ENCODE measurements around the gene PRR13.
"Not testable (repeated sequence)": the region's sequence is repeated elsewhere in the genome, so short reads cannot be mapped to it uniquely, and the experiment has no call there.

Gene PRR13

GRCh38 chr12:53439582-53439981 is 2.0 kb upstream of the PRR13 start:
- not testable (repeated sequence) for DNase-seq

GRCh38 chr12:53443955-53444354 is 2.4 kb downstream of the PRR13 start:
- no peak for DNase-seq

DNA sequence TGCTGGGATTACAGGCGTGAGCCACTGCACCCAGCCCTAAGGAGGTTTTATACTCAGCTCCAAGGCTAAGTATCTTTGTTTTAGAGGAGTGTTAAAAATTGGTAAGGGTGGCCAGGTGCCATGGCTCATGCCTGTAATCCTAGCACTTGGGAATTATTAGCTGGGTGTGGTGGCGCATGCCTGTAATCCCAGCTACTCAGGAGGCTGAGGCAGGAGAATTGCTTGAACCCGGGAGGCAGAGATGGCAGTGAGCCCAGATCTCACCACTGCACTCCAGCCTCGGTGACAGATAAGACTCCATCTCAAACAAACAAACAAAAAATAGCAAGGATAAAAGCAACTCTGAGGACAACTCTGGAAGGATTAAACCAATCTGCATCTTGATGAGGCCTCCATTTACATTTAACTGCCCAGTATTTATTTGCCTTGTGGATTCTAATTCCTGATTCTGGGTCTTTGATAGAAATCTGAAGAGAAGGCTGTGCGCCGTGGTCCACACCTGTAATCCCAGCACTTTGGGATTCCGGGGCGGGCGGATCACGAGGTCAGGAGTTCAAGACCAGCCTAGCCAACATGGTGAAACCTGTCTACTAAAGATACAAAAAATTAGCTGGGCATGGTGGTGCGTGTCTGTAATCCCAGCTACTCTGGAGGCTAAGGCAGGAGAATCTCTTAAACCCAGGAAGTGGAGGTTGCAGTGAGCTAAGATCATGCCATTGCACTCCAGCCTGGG is 3.2 kb downstream of the PRR13 start:
- DNase-seq: not testable (repeated sequence)

- DNase-seq: no peak
Measured at GRCh38 chr12:53450936-53451335, 9.4 kb downstream of the PRR13 start.

DNA sequence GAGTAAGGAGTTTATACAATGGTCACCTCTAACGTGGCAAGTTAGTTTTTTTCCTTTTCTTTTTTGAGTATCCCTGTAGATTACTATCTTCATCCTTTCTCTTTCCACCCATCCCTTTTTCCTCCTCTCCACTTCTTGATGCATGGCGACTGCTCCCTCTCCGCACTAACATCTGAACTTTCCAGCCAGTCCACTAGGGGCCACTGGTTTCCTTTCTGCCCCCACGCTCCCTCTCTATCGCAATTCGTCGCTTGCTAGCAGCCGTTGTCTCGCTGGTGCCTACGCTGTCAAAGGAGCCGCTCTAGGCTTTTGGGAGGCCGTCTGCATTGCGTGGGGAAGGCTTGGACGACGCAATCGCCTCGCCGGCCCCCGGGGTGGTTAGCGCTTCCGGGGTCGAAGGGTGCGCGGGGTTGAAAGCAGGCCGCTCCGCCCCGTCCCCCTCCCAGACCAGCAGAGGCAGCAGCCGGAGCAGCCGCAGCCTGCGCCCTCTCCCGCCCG is 10.2 kb downstream of the PRR13 start, which contains the start of gene PCBP2:
Gene PCBP2, plus strand, starts transcription at position 442 of the 498 bp plus-strand sequence. CDS start 2,699 bp downstream, outside the sequence.
- DNase-seq: peak; percentile 100

DNA sequence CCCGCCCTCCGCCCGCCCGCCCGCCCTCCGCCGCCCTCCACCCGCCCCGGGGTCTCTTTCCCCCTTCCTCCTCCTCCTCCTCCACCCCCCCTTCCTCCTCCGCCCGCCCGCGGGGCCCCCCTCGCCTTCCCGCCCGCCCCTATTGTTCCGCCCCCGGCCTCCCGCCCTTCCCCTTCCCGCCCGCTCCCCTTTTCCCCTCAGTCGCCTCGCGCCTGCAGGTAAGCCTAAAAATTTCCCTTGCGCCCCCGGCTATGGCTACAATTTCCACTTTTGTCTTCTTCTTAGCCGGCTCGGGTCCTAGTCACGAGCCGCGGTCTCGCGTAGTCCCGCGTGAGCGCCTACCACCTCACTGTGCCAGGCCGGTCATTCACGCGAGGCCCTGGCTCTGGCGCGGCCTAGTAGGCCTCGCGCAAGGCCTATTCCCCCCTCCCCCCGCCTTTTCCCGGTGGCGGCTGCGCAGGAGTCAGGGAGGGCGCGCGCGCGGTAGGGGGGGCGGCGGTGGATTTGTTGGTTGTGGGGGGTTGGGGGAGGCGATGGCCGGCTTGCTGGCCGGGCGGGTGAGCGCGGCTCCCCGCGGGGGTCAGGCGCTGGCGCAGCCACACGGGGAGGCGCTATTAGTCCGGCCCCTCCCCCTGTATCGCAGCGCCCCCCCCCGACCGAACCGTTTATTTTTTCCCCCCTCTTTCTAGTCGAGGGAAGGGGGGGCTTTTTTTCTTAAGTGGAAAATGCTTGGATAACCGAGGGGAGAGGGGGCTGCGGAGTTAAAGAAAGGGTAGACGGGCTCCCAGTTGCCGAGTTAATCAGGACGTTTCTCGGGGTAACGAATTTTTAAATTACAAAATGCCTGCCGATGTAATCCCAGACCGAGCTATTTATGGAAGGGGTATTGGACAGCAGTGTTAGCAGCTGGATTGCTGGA is 10.9 kb downstream of the PRR13 start:
- peak; percentile 90 for DNase-seq

DNA sequence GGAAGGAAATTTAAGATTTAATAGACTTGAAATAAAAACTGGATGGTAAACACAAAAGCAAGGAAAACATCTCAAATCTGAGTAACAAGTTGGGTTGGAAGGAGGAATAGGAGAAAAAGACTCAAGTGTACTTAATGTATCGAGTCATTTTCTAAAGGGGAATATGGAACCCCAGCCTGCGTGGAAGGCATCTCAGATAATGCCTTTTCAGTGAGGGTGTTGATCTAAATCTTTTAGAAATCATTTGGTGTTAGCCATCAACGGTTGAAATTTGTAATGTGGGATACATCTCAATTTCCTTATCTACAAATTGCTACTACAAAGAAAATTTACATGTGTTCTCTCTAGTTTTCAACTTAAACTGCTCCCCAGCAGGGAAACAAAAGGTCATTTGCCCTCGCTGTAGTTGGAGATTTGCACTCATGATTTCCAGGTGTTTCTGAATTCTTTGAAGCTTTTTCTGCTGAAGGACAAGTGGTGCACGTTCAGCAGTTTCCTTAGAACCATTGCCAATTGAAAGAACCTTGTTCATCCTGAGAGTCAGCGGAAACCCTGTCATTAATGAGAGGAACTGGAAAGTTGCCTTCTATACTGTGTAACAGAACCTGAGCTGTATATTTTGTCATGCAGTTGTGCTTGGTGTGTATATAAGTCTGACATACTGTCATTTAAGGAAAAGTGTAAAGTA is 12.6 kb downstream of the PRR13 start:
- DNase-seq: no peak

- DNase-seq: no peak
Measured at GRCh38 chr12:53454707-53455106, 13.2 kb downstream of the PRR13 start.

DNA sequence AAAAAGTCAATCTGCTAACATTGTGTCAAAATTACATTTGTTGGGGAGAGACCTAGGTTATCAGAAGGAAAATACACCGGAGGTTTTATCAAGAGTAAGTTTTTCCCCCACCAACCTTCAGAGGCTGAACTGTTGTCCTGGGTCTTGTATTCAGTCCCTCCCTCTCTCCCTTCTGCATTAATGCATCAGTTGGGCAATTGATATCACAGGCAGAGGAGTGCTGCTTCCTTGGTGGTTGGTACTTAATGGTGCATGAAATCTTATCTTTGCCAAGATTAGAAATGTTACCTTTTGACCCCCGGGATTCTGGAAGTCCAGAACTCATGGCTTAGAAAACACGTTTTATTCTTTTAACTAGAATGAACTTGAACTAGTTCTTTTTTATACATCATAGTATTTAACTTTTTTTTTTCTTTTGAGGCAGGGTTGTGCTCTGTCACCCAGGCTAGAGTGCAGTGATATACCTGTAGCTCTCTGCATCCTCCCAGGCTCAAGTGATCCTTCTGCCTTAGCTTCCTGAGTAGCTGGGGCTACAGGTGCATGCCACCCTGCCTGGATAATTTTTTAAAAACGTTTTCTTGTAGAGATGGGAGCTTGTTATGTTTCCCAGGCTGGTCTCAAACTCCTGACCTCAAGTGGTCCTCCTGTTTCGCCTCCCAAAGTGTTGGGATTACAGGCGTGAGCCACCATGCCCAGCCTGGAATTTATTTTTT is 15.3 kb downstream of the PRR13 start:
- DNase-seq: no peak

GRCh38 chr12:53459097-53459496 is 17.6 kb downstream of the PRR13 start:
- DNase-seq: no peak

DNA sequence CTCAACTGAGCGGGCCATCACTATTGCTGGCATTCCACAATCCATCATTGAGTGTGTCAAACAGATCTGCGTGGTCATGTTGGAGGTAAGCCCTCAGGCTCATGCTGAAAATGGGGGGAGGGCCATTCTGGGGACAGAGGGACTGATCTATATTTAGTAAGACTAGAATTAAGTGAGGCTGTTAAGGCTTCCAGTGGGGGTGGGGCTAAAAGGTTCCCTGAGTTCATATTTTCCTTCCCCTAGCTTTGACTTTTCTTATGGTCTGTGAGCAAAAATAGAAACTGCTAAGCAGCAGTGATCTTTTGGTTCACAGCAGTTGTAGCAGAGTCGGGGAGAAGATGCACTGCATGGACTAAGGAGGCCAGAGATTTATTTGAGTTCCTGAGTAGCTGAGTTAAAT is 19.5 kb downstream of the PRR13 start:
- no peak for DNase-seq

DNA sequence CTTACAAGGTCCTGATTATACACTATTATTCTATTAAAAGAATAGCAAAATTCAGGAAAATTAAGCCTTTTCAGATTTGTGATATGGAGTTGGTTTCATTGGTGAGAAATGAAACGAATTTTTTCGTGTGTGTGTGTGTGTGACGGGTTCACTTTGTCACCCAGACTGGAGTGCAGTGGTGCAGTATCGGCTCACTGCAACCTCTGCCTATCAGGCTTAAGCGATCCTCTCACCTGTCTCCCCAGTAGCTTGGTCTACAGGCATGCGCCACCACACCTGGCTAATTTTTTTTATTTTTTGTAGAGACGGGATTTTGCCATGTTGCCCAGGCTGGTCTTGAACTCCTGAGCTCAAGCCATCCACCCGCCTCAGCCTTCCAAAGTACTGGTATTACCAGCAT is 20.1 kb downstream of the PRR13 start:
- DNase-seq: no peak

DNA sequence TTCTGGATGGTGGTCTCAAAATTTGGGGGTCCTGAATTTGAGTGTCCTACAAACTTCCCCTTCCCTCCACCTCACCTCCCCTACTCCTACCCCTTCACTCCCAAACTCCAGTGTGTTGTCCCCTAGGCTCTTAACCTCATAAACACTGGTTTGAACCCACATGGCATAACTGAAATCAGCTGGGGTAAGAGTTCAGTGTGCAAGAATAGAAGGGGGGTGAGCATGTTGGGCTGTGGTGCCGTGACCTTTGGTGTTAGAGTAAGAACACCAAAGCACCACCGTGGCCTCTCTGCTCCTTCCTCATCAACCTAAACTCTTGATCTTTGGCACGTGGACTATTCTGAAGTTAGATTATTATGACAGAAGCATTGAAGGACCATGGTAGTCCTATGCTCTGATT is 21.4 kb downstream of the PRR13 start:
- DNase-seq: no peak

DNA sequence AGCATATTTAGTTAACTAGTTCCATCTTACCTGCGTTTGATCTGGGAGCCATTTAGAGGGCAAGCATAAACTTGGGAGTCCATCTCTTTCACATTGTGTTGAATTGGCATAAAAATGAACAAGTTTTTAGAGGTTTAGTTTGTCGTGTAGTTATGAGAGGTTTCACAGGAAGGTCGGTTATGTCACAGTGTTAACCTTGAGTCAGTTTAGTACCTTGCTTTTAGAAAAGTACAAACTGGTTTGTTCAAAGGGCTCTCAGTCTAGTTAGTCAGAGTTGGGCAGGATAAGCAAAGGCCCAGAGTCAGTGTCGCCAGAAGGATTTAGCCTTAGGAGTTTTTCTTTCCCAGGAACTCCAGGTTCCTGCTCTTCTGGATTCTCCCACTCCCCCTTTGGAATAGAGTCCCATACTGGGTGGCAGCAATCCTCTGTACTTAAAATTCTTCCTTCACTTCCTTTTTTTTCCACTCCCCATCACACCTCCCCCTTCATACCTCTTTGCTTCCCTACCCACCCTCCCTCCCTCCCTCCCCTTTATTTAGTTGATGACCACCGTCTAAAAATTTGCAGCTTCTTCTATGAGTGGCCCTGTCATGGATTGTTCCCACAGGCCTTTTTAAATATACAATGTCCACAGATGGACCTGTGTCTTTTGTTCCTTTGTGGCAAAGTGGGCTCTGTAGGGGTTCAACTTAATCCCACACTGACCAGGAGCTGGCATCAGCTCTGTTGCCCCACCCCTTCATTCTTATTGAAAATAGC is 22.4 kb downstream of the PRR13 start:
- DNase-seq: no peak

- DNase-seq: no peak
Measured at GRCh38 chr12:53464685-53465418, 23.3 kb downstream of the PRR13 start.

DNA sequence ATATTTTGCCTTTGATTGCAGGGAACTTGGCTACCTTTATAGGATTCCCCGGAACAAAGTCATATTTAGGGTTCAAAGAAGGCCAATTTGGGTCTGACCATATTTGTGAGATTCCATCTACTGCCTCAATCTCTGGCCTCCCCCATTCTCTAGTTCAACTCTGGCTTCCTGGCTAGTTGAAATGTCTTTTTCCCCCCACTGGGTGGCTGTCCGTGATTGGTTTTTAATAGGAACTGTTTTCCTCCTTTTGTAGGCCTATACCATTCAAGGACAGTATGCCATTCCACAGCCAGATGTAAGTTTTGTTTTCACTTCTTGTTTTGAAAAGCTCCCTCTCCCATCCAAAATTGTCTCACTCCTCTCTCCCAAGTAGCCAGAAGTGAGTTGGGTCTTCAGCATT is 24.1 kb downstream of the PRR13 start:
- DNase-seq: no peak

DNA sequence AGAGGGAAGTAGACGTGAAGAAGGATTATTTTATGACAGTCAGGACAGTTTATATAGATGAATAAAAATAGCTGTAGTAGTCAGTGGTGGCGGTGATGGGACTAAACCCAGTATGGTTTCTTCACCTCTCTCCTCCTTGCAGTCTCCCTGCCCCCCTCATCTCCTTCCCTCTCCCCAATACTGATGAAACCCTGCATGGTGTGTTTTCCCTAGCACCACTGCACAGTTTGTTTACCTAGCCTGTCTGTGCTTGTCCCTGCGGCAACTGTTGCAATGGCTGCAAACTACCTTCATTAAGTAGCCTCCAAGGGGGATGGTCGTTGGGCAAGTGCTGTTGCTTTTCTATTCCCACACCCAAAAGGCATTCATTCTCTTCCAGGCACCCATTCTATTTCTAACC is 25.1 kb downstream of the PRR13 start:
- DNase-seq: peak; percentile 28

- no peak for DNase-seq
Measured at GRCh38 chr12:53467082-53467481, 25.5 kb downstream of the PRR13 start.

GRCh38 chr12:53467880-53468279 is 26.3 kb downstream of the PRR13 start:
- no peak for DNase-seq

GRCh38 chr12:53468282-53468681 is 26.7 kb downstream of the PRR13 start:
- DNase-seq: no peak

DNA sequence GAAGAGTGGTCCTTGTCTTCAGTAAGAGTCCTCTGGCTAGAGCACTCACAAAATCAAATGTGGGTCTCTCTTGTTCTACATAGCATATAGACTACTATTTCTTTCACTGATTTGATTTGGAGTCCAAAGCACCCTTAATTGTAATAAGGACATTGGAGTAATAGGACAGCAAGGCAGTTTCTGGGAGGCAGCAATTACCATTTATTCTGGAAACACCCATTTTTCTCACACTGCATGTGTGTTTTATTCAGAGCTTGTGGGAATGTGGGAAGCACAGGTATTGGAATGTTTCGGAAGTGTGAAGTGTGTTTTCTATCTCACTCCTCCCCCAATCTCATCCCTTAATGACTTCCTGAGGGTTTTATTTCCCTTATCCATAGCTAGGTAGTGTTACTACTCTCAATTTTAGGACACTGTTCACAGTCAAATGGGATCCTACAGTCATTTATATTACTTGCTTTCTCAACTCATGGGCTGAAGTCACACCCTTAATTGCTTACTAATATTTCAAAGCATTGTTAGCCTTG is 30.6 kb downstream of the PRR13 start:
- DNase-seq: no peak

All from DMS53 (cell line).